ENCODE results near the gene NT5C1A.

The NT5C1A gene

GRCh38 chr1:39671793-39672550 lies at the start of gene NT5C1A:
NT5C1A (minus strand) TSS chr1:39672107; CDS start chr1:39672038, 69 bp downstream.
- DNase-seq: no peak

DNA sequence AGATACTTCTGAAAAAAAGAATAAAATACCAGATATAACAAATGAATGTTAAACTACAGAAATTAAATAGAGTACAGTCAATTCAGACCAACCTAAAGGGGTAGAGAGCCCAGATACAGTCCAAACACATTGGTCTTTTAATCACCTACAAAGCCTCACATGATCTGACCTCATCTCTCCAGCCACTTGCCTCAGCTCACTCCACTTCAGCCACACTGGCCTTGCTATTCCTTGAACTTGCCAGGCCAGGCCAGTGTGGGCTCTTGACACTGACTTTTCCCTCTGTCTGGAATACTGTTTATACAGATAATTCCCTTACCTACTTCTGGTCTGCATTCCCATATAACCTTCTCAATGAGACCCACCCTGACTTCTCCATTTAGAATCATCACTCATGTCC lies 49.8 kb upstream of the NT5C1A start:
- DNase-seq: no peak

GRCh38 chr1:39720094-39720999 lies 48.4 kb upstream of the NT5C1A start:
- peak in 1 of 2 experiments; percentile 14 for DNase-seq

- DNase-seq: no peak
Measured at GRCh38 chr1:39717809-39718208, 45.9 kb upstream of the NT5C1A start.

- no peak for DNase-seq
Measured at GRCh38 chr1:39713557-39713956, 41.6 kb upstream of the NT5C1A start.

GRCh38 chr1:39711966-39712340 lies 40.0 kb upstream of the NT5C1A start:
- DNase-seq: no peak

DNA sequence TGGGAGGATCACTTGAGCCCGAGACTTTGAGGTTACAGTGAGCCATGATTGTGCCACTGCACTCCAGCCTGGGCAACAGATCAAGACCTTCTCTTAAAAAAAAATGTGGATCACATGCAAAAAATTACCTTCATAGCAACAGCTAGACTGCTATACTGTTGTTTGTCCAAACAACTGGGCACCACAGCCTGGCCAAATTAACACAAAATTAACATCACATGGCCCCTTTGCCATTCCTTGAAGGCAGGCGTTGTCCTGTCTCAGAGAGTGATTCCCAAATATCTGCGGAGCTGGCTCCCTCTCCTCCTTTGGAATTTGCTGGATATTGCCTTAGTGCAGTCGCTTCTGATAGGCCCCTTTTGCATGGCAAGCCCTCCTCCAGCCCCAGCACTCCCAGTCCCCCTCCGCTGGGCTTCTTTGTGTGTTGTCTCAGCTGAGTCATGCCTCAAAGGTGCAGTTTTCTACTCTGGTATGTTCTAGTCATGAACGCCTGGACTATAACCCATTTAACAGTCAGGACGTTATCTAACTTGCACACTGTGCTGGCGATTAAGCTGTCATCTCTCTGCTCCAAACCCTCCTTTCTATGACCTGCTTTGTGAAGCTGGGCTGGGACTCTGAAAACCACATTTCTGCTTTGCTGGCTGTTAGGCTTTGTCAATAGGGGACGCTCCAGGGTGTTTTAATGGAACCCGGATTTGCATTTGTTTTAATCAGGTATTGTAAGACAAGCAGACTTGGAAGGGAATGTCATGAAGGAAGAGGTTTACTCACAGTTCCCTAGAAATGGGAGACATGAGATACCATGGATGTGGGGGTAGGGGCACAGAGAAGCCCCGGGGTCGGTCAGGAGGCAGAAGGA lies 39.4 kb upstream of the NT5C1A start:
- DNase-seq: no peak

GRCh38 chr1:39707506-39707905 lies 35.6 kb upstream of the NT5C1A start:
- DNase-seq: no peak

DNA sequence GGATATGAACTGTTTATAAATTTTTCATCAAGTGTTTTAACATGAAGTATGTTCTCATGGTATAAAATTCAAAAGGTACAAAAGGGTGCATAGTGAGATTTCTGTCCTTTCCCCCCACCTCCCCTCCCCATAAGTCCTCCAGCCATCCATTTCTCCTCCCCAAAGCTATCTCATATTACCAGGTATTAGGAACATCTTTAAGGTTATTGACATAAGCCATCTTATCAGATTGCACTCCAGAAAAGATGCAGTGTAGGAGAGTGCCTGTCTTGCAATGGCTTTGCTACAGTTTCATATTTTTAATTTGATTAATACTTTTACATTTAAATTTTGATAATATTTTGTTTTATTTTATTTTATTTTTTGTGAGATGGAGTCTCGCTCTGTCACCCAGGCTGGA lies 32.9 kb upstream of the NT5C1A start:
- DNase-seq: no peak

- no peak for DNase-seq
Measured at GRCh38 chr1:39701049-39701439, 29.1 kb upstream of the NT5C1A start.

DNA sequence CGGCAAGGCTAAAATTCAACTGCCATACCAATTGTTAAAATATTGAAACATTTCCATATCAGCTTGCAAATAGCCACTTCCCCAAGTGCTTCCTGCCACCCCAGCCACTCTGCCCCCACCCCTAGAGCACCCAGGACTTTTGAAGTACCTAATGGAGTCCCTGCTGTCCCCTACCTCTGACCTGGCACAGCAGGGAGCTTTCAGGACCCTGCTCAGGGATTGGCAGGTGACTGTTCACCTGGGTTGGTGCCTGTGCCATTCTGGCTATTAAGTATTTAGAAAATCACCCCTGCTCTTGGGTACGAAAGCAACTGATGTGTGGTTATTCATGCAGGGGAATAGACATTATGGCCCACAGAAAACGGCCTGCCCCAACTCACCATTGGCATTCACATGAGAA lies 28.4 kb upstream of the NT5C1A start:
- no peak for DNase-seq

GRCh38 chr1:39699419-39699818 lies 27.5 kb upstream of the NT5C1A start:
- DNase-seq: no peak

DNA sequence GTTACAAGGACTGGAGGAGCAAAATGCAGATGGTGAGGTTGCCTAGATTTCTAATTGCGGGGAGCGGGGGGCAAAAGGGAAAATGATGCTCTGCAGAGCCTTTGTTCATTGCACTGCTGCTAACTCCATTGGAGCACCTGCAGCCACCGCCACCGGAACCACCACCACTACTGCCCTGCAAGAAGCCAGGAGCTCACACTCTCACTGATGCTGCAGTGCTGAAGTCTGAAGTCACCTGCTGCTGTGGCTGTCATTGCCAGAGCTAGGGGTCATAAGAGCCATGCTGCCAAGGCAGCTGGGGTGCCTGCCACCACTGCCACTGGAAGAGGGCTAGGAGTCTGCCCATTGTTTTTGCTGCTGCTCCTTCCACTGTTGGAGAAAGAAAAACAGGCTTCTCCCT lies 26.7 kb upstream of the NT5C1A start:
- DNase-seq: no peak

DNA sequence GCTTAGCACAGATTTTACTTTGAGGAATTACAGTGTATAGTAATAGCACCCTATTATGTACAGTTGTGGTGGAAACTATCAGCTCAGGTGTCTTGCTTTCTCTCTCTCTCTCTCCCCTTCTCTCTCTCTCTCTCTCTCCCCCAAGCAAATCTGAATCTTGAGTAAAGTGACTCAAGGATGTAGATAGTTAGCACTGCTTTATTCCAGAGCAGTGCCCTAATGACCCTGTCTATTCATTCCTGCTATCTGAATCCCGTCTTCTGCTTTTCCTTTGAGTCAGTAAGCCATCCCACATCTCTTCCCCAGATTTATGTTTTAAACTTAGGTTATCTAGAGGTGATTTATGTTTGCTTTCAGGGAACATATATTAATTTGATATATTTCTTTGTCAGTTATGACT lies 24.5 kb upstream of the NT5C1A start:
- DNase-seq: no peak

GRCh38 chr1:39695016-39695415 lies 23.1 kb upstream of the NT5C1A start:
- DNase-seq: no peak

GRCh38 chr1:39694026-39694425 lies 22.1 kb upstream of the NT5C1A start:
- no peak for DNase-seq

- no peak for DNase-seq
Measured at GRCh38 chr1:39692152-39693074, 20.5 kb upstream of the NT5C1A start.

- peak; percentile 28 to 73 for DNase-seq
Measured at GRCh38 chr1:39691383-39692151, 19.7 kb upstream of the NT5C1A start, which contains the start of gene HPCAL4. HPCAL4 (minus strand) TSS chr1:39691433; CDS start chr1:39684603, 6,830 bp downstream.

GRCh38 chr1:39690794-39691382 lies 19.0 kb upstream of the NT5C1A start:
- no peak for DNase-seq

GRCh38 chr1:39690225-39690624 lies 18.3 kb upstream of the NT5C1A start:
- DNase-seq: no peak

DNA sequence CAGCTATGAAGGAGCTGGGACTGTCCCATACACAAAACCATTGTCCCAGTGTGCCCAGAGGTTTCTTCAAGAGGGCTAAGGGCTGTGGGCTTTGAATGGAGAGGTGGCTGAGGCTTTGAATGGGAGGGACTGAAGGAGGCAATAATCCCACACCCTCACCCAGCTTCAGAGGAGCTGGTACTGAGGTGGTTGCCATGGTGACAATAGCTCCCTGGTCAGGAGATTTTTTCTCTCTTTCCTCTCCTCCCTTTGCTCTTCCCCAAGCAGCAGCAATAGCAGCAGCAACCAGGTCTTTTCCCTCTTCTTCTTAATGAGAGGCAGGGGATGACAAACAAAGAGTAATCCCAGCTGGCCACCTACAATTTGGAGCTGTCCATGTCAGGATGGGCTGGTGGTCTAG lies 17.7 kb upstream of the NT5C1A start:
- no peak for DNase-seq
